GM18505 (cell line): ENCODE data around the gene SPINT2.
"Not testable (repeated sequence)": the region's sequence is repeated elsewhere in the genome, so short reads cannot be mapped to it uniquely, and the experiment has no call there.

Source experiments
- ATAC-seq: cut with Tn5 transposase; IDR thresholded peaks from one replicate; pipeline ENCODE4 v1.9.1; 2021; ENCODE audit not compliant: unreplicated experiment
- POLR2A ChIP-seq: IDR thresholded peaks from 4 replicates; pipeline ENCODE4 v1.6.1; 2011; ENCODE audit warnings: borderline replicate concordance; ENCODE audit not compliant: insufficient read depth, insufficient read length; ENCODE audit errors: extremely low read depth

Gene SPINT2

GRCh38 chr19:38320969-38321339 lies 56.6 kb downstream of the SPINT2 start:
- no peak for TF ChIP-seq POLR2A

GRCh38 chr19:38321646-38322196 lies 57.3 kb downstream of the SPINT2 start:
- no peak for TF ChIP-seq POLR2A

More at GRCh38 chr19:38320969-38321339, 56.6 kb downstream of the SPINT2 start:
- no peak for ATAC-seq

GRCh38 chr19:38323291-38323690 lies 58.9 kb downstream of the SPINT2 start:
- ATAC-seq: no peak
- no peak for TF ChIP-seq POLR2A

More at GRCh38 chr19:38321646-38322196, 57.3 kb downstream of the SPINT2 start:
- ATAC-seq: no peak

GRCh38 chr19:38324431-38324830 lies 60.1 kb downstream of the SPINT2 start:
- no peak for ATAC-seq
- TF ChIP-seq POLR2A: no peak

GRCh38 chr19:38326591-38326990 lies 62.2 kb downstream of the SPINT2 start:
- no peak for TF ChIP-seq POLR2A
- ATAC-seq: no peak

GRCh38 chr19:38329651-38330050 lies 65.3 kb downstream of the SPINT2 start:
- no peak for ATAC-seq
- no peak for TF ChIP-seq POLR2A

- TF ChIP-seq POLR2A: no peak
- ATAC-seq: no peak
Observed at GRCh38 chr19:38331728-38332127, 67.4 kb downstream of the SPINT2 start.

- TF ChIP-seq POLR2A: no peak
- ATAC-seq: no peak
Observed at GRCh38 chr19:38333245-38333644, 68.9 kb downstream of the SPINT2 start.

- peak; percentile 53 for TF ChIP-seq POLR2A
- ATAC-seq: peak; percentile 68
Observed at GRCh38 chr19:38335949-38336637, 71.7 kb downstream of the SPINT2 start.

GRCh38 chr19:38336638-38337359 lies 72.4 kb downstream of the SPINT2 start:
- peak; percentile 44 for ATAC-seq
- TF ChIP-seq POLR2A: no peak

- TF ChIP-seq POLR2A: no peak
- ATAC-seq: no peak
Observed at GRCh38 chr19:38337360-38337653, 72.9 kb downstream of the SPINT2 start.

- not testable (repeated sequence) for ATAC-seq
Observed at GRCh38 chr19:38339011-38339410, 74.6 kb downstream of the SPINT2 start.

GRCh38 chr19:38340927-38341326 lies 76.6 kb downstream of the SPINT2 start:
- no peak for ATAC-seq
- no peak for TF ChIP-seq POLR2A
